ENCODE data around the gene CHD3. TPM values are rescaled to one million over a fixed set of nuclear protein-coding genes. Genes with fewer than 3 reads are reported as not detected.

CHD3 gene
- total and polyA plus RNA-seq, 2 experiments from 2014 or later = 41.2 to 75.3 TPM

- no peaks in the 10 kb centered on the region for H3K27me3 ChIP-seq
- H3K36me3 ChIP-seq (replicated peaks; ENCODE audit: insufficient read depth, low read depth) = no peaks in the 10 kb centered on the region
- H3K27ac ChIP-seq = no peak overlapping the region
- 87% methylated on average over 3 of the region's 3 CpGs for WGBS (ENCODE audit: low lambda C conversion rate, missing lambda C conversion rate)
- no peaks in the 10 kb centered on the region for H4K20me1 ChIP-seq (ENCODE audit: insufficient read depth, poor library complexity, severe bottlenecking)
- H3K4me2 ChIP-seq = no peak overlapping the region
- DNase-seq (ENCODE audit: low spot score) = no peak
- no peak overlapping the region for H3K4me3 ChIP-seq
- H3K9me3 ChIP-seq (ENCODE audit: low read depth) = no peaks in the 10 kb centered on the region
- peaks cover 12% of the 10 kb centered on the region for H3K4me1 ChIP-seq (ENCODE audit: insufficient read depth)
- no peaks in the 10 kb centered on the region for H3K9me2 ChIP-seq (replicated peaks; ENCODE audit: insufficient read depth)
- no peak for TF ChIP-seq CTCF (IDR thresholded peaks at IDR 0.05; ENCODE audit: poor library complexity)
- TF ChIP-seq EZH2phosphoT487 (IDR thresholded peaks at IDR 0.05; ENCODE audit: low read depth, severe bottlenecking, unreplicated experiment) = no peak
- TF ChIP-seq EZH2 (IDR thresholded peaks at IDR 0.05; ENCODE audit: borderline replicate concordance) = no peak
- H3K79me2 ChIP-seq = peaks cover 14% of the 10 kb centered on the region
- no peak overlapping the region for H2AFZ ChIP-seq
These were observed 39.0 kb downstream of the CHD3 start for GRCh38 chr17:7927596-7927995.

GRCh38 chr17:7929158-7930023 is 40.8 kb downstream of the CHD3 start, which contains the start of gene KCNAB3:
Gene KCNAB3 (minus strand): TSS chr17:7929856. CDS start chr17:7929435, 421 bp downstream.
- H3K9me2 ChIP-seq (replicated peaks; ENCODE audit: insufficient read depth) = no peaks in the 10 kb centered on the region
- H4K20me1 ChIP-seq (ENCODE audit: insufficient read depth, poor library complexity, severe bottlenecking) = no peaks in the 10 kb centered on the region
- H3K27ac ChIP-seq = no peak within 1 kb of the TSS
- no peaks in the 10 kb centered on the region for H3K36me3 ChIP-seq (replicated peaks; ENCODE audit: insufficient read depth, low read depth)
- DNase-seq (ENCODE audit: low spot score) = peak; percentile 82
- TF ChIP-seq CTCF (IDR thresholded peaks at IDR 0.05; ENCODE audit: poor library complexity) = no peak
- no peak for TF ChIP-seq EZH2phosphoT487 (IDR thresholded peaks at IDR 0.05; ENCODE audit: low read depth, severe bottlenecking, unreplicated experiment)
- no peak for TF ChIP-seq EZH2 (IDR thresholded peaks at IDR 0.05; ENCODE audit: borderline replicate concordance)
- peak within 1 kb of the TSS; percentile 92 for H3K4me2 ChIP-seq
- H3K27me3 ChIP-seq = no peaks in the 10 kb centered on the region
- peaks cover 24% of the 10 kb centered on the region for H3K4me1 ChIP-seq (ENCODE audit: insufficient read depth)
- no peaks in the 10 kb centered on the region for H3K9me3 ChIP-seq (ENCODE audit: low read depth)
- 34% methylated on average over 28 of the region's 67 CpGs for WGBS (ENCODE audit: low lambda C conversion rate, missing lambda C conversion rate)
- no peak within 1 kb of the TSS for H3K4me3 ChIP-seq
- peaks cover 32% of the 10 kb centered on the region for H3K79me2 ChIP-seq
- H2AFZ ChIP-seq = no peak within 1 kb of the TSS

- TF ChIP-seq EZH2 (IDR thresholded peaks at IDR 0.05; ENCODE audit: borderline replicate concordance) (no peak), CTCF (IDR thresholded peaks at IDR 0.05; ENCODE audit: poor library complexity) (no peak), EZH2phosphoT487 (IDR thresholded peaks at IDR 0.05; ENCODE audit: low read depth, severe bottlenecking, unreplicated experiment) (no peak)
- H3K27me3 ChIP-seq = no peaks in the 10 kb centered on the region
- DNase-seq (ENCODE audit: low spot score) = no peak
- no peaks in the 10 kb centered on the region for H3K9me2 ChIP-seq (replicated peaks; ENCODE audit: insufficient read depth)
- no peaks in the 10 kb centered on the region for H3K36me3 ChIP-seq (replicated peaks; ENCODE audit: insufficient read depth, low read depth)
- H3K4me2 ChIP-seq = peak overlapping the region; percentile 92
- H3K9me3 ChIP-seq (ENCODE audit: low read depth) = no peaks in the 10 kb centered on the region
- peaks cover 39% of the 10 kb centered on the region for H3K79me2 ChIP-seq
- H3K4me1 ChIP-seq (ENCODE audit: insufficient read depth) = peaks cover 26% of the 10 kb centered on the region
- peak overlapping the region; percentile 26 for H3K27ac ChIP-seq
- 40% methylated on average over 20 of the region's 20 CpGs for WGBS (ENCODE audit: low lambda C conversion rate, missing lambda C conversion rate)
- H3K4me3 ChIP-seq = peak overlapping the region; percentile 52
- H4K20me1 ChIP-seq (ENCODE audit: insufficient read depth, poor library complexity, severe bottlenecking) = no peaks in the 10 kb centered on the region
- peak overlapping the region; percentile 38 for H2AFZ ChIP-seq
These were observed 42.4 kb downstream of the CHD3 start for GRCh38 chr17:7930841-7931631.

Data from hepatocyte (in vitro differentiated cells).